K562 (cell line): ENCODE data around the gene SEPTIN12.

Source experiments
- CXXC5 ChIP-seq: fragments of 250-450 bp; sonication (Bioruptor Pico); IDR thresholded peaks from 2 replicates; pipeline ENCODE4 v1.8.0; 2022; ENCODE audit warnings: inconsistent platforms, mild to moderate bottlenecking, moderate library complexity
- EP300 ChIP-seq: IDR thresholded peaks from 2 replicates; pipeline ENCODE4 v1.6.1; 2012; ENCODE audit warnings: low read length, improper control_type of control experiment
- FOXK1 ChIP-seq: sonication (generic); formaldehyde crosslinking; IDR thresholded peaks from 2 replicates; pipeline ENCODE4 v1.8.0; 2022; ENCODE audit warnings: missing genetic modification reagents, mild to moderate bottlenecking, borderline replicate concordance
- HDAC2 ChIP-seq: fragments of 450-650 bp; IDR thresholded peaks from 2 replicates; pipeline ENCODE4 v1.6.1; 2016; ENCODE audit warnings: mild to moderate bottlenecking
- KLF10 ChIP-seq: fragments of 250-450 bp; sonication (Bioruptor Pico); IDR thresholded peaks from 2 replicates; pipeline ENCODE4 v1.6.1; 2021; ENCODE audit warnings: matching md5 sums
- MAZ ChIP-seq, 2 experiments: fragments of 450-650 bp in 1 of 2; sonication (generic) in 1 of 2; formaldehyde crosslinking; IDR thresholded peaks in 1 of 2; conservative IDR thresholded peaks in 1 of 2; 2 replicates each; pipeline versions ENCODE4 v1.4.0 to v1.5.0; 2020; ENCODE audit warnings: mild to moderate bottlenecking in 1 of 2, missing genetic modification reagents in 1 of 2
- MXI1 ChIP-seq: IDR thresholded peaks from 2 replicates; pipeline ENCODE4 v1.6.1; 2011; ENCODE audit warnings: low read depth, mild to moderate bottlenecking, improper control_type of control experiment, low read length
- NCOA1 ChIP-seq: fragments of 450-650 bp; IDR thresholded peaks from 2 replicates; pipeline ENCODE4 v1.6.1; 2016; ENCODE audit warnings: low read depth
- NFIC ChIP-seq: fragments of 450-650 bp; IDR thresholded peaks from 2 replicates; pipeline ENCODE4 v1.6.1; 2017; ENCODE audit warnings: mild to moderate bottlenecking, inconsistent platforms
- NR2C1 ChIP-seq, 2 experiments: fragments of 450-650 bp; IDR thresholded peaks; 2 replicates each; pipeline ENCODE4 v1.6.1; 2017; ENCODE audit warnings: mild to moderate bottlenecking in 2 of 2, antibody characterized with exemption in 1 of 2, inconsistent platforms in 1 of 2, missing compliant biosample characterization in 1 of 2, missing genetic modification characterization in 1 of 2
- RBM34 ChIP-seq: fragments of 200-400 bp; formaldehyde crosslinking; IDR thresholded peaks from 2 replicates; pipeline ENCODE4 v1.6.1; 2018; ENCODE audit warnings: low read length, borderline replicate concordance; ENCODE audit not compliant: insufficient read depth
- SP2 ChIP-seq: IDR thresholded peaks from 2 replicates; pipeline ENCODE4 v1.6.1; 2011; ENCODE audit warnings: mild to moderate bottlenecking, low read depth, low read length, moderate library complexity; ENCODE audit not compliant: poor library complexity, severe bottlenecking; ENCODE audit errors: extremely low read depth
- STAT5B ChIP-seq: fragments of 250-450 bp; sonication (Bioruptor Pico); IDR thresholded peaks from 2 replicates; pipeline ENCODE4 v1.8.0; 2021; ENCODE audit warnings: mild to moderate bottlenecking, inconsistent platforms
- TF ChIP-seq, protein P1 (sequence below), 2 experiments: IDR thresholded peaks; 2 replicates each; pipeline ENCODE4 v1.6.1; 2011; ENCODE audit warnings: borderline replicate concordance in 1 of 2, control low read depth in 1 of 2, low read depth in 1 of 2, low read length in 1 of 2, mild to moderate bottlenecking in 1 of 2, mixed read lengths in 1 of 2, moderate library complexity in 1 of 2; ENCODE audit not compliant: insufficient read depth in 1 of 2, insufficient read length in 1 of 2, poor library complexity in 1 of 2, severe bottlenecking in 1 of 2; ENCODE audit errors: extremely low read depth in 1 of 2

DNA sequence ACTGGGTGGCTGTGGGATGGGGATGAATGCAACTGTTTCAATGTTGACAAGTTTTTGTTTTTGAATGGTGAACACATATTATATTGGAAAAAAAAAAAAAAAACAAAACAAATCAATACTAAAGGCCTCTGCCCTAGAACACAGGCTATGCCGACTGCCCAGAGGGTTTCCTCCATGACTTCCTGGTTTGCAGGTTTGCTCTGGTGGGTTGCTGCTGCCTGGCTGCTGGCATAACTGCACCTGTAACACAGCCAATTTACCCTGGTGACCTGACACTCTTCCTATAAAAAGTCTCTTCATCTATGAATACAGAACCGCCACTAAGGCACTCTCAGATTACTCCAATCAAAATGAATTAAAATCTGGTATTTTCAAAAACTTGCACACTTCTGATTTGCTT lies 48.6 kb upstream of the SEPTIN12 start:
- TF ChIP-seq MXI1: no peak
- no peak for TF ChIP-seq SP2
- no peak for TF ChIP-seq MAZ (CRISPR knock-in tag; conservative IDR thresholded peaks at IDR 0.05 in 1 of 2, IDR thresholded peaks at IDR 0.05 in 1 of 2)
- no peak for TF ChIP-seq CXXC5 (CRISPR knock-in tag)
- TF ChIP-seq KLF10 (CRISPR knock-in tag): no peak
- TF ChIP-seq EP300: no peak
- no peak for TF ChIP-seq FOXK1 (CRISPR knock-in tag)
- TF ChIP-seq NFIC: no peak
- no peak for TF ChIP-seq NCOA1
- TF ChIP-seq, protein P1, sequence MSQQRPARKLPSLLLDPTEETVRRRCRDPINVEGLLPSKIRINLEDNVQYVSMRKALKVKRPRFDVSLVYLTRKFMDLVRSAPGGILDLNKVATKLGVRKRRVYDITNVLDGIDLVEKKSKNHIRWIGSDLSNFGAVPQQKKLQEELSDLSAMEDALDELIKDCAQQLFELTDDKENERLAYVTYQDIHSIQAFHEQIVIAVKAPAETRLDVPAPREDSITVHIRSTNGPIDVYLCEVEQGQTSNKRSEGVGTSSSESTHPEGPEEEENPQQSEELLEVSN (IDR thresholded peaks at IDR 0.05; ENCODE audit: borderline replicate concordance in 1 of 2, extremely low read depth in 1 of 2, insufficient read depth in 1 of 2, insufficient read length in 1 of 2, low read depth in 1 of 2, low read length in 1 of 2, poor library complexity in 1 of 2, severe bottlenecking in 1 of 2): no peak
- TF ChIP-seq HDAC2: no peak
- TF ChIP-seq RBM34: no peak
- TF ChIP-seq STAT5B (CRISPR knock-in tag): no peak
- no peak for TF ChIP-seq NR2C1 (IDR thresholded peaks at IDR 0.05)
- TF ChIP-seq NR2C1 (tag; IDR thresholded peaks at IDR 0.05): no peak
